Superior temporal gyrus (tissue), 1 donor: Measurements from ENCODE around the gene FANCD2.
A peak's percentile ranks its signal among the peaks of the same experiment; 100 is the strongest.
"Not testable (repeated sequence)": the region's sequence is repeated elsewhere in the genome, so short reads cannot be mapped to it uniquely, and the experiment has no call there.

Source experiments
- DNase-seq: peaks from one replicate; pipeline ENCODE4 v3.0.0-alpha.2; 2016; ENCODE audit errors: extremely low spot score

FANCD2 gene

DNA sequence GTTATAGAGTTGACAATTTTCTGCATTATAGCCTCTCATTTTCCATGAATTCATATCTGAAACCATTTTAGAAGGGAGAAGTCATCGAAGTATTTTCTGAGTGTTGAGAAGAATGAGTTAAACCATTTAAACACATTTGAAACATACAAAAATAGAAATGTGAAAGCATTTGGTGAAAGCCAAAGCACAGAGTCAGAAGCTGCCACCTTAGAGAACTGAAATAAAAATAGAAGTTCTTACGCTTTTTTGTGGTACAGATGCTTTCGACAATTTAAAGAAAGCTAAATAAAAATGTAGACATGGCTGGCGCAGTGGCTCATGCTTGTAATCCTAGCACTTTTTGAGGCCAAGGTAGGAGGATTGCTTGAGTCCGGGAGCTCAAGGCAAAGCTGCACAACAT, 72.8 kb downstream of the FANCD2 start:
- peak; percentile 53 for DNase-seq

DNA sequence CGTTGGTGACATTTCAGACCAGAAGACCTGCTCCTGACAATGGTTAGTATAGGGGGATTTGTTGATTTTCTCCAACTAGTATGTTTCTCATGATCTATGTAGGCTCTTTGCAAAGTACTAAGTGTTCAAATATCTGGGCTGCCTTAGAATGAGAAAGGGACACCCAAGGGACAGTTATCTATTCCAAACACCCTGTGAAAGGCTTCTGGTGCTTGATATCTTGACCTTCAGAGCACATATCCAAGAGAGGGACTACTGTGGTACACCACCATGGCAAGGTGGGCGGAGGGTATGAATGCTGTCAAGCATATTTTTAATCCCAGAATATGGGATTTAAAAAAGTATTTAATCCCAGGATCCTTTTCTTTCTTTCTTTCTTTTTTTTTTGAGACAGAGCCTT, 80.7 kb downstream of the FANCD2 start:
- no peak for DNase-seq

DNA sequence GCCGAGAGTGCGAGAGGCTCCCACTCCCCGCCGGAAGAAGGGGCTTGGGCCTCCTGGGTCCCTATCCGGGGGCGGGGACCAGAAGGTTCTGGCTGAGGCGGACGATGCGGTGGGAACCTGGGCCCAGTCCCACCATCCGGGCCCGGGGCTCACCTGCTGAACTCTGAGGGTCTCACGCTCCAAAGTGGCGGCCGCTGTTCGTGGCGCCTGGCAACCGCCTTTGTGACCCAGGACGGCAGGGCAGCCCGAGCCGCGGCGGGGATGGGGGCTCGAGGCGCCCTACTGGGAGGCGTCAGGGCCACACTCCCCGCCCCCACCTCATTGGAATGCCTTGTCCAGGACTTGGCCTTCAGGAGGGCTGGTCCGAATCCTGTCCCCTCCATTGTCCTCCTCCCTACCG, 81.9 kb downstream of the FANCD2 start, which contains the start of gene FANCD2OS:
Gene FANCD2OS (minus strand): TSS at position 165 of the 400 bp plus-strand sequence. CDS start 3,481 bp downstream, outside the sequence.
- no peak for DNase-seq

DNA sequence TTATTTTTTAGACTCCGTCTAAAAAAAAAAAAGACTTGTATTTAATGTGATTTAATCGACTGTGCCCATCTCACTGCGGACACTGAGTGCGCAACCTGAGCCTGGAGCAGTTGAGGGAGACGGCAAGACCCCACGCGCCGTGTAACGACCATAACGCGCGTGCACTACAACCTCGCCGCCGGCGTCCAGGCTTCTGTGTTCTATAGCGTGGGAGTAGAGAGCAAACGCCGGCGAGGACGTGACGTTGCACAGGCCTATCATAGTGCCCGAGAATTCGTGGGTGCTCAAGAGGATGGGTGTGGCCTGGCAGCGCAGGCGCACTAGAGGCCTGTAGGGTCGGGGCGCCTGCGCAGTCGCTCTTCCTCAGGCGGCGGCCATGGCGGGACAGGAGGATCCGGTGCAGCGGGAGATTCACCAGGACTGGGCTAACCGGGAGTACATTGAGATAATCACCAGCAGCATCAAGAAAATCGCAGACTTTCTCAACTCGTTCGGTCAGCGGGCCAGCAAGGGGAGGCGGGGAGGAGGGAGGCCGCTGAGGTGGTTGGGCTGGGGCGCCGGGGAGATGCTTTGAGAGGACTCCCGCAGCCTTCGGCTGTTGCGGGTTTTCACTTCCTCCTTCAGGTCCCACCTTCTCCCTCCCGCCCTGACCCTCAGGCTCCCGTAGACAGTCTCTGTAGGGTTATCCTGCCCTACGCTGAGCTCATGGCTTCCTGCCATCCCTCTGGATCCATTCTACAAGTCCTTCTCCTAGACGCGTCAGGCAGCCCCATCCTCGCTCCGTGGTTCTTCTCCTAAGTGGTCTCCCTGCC, 89.3 kb downstream of the FANCD2 start, which contains the start of gene BRK1:
Gene BRK1 (plus strand): TSS at position 350 of the 812 bp plus-strand sequence. CDS start 27 bp downstream, at position 377.
- peak; percentile 98 for DNase-seq

DNA sequence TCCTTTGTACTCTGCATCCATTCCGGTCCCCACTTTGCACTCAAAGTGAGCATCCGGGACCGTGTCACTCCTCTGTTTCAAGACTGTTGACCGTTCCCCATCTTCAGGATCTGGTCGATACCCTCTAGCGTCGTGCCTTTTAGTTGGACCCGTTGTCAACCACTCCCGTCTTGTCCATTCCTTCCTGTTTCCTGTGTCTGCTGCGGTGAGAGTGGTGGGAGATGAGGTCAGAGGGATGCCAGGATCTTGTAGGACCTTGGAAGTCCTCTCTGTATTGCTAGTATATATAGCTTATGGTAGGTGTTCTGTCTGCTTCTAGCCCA, 89.9 kb downstream of the FANCD2 start:
- DNase-seq, result no peak

DNA sequence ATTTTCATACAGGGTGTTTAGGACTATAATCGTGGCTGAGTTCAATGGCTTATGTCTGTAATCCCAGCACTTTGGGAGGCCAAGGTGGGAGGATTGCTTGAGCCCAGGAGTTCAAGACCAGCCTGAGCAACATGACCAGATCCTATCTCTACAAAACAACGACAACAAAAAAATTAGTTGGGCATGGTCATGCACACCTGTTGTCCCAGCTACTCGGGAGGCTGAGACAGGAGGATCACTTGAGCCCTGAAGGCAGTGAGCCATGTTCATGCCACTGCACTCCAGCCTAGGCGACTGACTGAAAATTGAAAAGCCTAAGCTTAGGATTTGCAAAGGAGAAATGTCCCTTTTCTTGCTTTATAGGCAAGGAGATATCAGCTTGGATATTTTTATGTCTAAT, 90.7 kb downstream of the FANCD2 start:
- DNase-seq, result no peak

DNA sequence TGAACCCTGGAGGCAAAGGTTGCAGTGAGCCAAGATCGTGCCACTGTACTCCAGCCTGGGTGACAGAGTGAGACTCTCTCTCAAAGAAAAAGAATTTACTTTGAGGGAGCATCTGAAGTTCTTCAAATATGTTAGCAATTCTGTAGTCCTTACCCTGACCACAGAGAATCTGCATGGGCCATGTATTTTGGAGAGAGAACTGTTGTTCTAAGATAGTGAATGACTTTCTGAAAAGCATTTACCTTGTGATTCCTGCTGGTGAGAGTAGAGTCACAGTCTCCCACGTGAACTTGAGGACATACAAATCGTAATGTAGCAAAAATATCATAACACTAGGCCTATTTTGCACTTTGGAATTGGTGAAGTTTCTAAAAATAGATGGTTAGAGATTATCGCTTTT, 93.1 kb downstream of the FANCD2 start:
- no peak for DNase-seq

DNA sequence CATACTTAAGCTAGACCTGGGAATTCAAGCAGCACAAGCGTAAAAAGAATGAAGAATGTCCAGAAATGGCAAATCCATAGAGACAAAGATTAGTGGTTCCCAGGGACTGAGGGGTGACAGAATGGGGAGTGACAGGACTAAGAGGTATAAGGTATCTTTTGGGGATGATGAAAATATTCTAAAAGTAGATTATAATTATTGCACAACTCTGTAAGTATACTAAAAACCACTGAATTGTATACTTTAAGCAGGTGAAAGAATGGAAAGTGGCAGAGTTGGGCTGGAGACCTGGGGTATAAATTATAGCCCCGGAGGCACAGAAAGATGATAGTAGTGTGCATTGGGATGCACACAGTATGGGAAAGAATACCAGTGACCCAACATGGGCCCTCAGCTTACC, 94.8 kb downstream of the FANCD2 start:
- DNase-seq, result no peak

DNA sequence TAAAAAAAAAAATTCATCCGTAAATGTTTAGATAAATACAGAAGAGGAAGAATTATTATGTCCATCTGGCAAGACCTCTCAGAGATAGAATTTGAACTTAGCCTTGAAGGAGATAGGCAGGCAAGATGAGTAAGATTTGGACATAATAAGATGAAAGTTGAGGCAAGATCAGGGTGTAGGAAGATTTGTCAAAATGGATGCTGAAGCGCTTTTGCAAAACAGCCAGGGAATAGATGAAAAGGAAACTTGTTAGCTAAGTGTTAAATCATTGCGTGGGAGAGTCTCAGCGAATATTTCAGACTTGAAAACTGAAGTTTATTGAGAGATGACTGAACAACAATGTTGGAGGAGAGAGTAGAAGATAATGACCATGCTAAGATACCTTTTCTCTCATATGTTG, 96.5 kb downstream of the FANCD2 start:
- peak; percentile 39 for DNase-seq

DNA sequence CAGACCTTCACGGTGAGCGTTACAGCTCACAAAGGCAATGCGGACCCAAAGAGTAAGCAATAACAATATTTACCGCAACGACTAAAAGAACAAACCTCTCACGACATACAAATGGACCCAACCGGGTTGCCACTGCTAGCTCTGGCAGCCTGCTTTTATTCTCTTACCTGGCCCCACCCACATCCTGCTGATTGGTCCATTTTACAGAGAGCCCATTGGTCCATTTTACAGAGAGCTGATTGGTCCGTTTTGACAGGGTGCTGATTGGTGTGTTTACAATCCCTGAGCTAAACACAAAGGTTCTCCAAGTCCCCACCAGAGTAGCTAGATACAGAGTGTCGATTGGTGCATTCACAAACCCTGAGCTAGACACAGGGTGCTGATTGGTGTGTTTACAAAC, 109.6 kb downstream of the FANCD2 start:
- not testable (repeated sequence) for DNase-seq

DNA sequence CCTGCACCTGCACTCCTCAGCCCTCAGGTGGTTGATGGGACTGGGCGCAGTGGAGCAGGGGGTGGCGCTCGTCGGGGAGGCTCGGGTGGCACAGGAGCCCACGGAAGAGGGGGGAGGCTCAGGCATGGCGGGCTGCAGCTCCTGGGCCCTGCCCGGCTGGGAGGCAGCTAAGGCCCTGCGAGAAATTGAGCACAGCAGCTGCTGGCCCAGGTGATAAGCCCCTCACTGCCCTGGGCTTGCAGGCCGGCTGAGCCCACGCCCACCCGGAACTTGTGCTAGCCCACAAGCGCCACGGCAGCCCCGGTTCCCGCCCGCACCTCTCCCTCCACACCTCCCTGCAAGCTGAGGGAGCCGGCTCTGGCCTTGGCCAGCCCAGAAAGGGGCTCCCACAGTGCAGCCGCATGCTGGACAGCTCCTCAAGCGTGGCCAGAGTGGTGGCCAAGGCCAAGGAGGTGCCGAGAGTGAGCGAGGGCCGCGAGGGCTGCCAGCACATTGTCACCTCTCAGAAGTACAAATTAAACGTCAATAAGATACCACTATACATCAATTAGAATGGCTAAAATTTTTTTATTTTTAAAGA, 110.3 kb downstream of the FANCD2 start:
- DNase-seq, result no peak

DNA sequence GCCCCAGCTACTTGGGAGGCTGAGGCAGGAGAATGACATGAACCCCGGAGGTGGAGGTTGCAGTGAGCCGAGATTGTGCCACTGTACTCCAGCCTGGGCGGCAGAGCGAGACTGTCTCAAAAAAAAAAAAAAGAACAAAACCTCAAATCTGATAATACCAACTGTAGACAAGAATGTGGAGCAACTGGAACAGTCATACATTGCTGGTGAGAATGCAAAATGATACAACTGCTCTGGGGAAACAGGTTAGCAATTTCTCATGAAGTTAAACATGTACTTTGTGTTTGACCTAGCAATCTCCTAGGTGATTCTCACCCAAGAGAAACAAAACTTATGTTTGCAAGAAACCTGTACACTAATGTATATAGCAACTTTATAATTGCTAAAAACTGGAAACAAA, 110.9 kb downstream of the FANCD2 start:
- DNase-seq, result no peak

DNA sequence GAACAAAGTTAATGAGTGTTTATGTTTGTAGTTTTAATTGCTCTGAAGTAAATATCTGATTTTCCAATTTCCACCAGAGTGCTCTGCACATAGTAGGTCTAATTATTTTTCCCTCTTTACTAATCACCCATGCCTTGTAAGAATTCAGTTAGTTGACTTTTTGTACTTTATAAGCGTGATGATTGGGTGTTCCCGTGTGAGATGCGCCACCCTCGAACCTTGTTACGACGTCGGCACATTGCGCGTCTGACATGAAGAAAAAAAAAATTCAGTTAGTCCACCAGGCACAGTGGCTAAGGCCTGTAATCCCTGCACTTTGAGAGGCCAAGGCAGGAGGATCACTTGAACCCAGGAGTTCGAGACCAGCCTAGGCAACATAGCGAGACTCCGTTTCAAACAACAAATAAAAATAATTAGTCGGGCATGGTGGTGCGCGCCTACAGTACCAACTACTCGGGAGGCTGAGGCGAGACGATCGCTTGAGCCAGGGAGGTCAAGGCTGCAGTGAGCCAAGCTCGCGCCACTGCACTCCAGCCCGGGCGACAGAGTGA, 114.8 kb downstream of the FANCD2 start:
- no peak for DNase-seq

DNA sequence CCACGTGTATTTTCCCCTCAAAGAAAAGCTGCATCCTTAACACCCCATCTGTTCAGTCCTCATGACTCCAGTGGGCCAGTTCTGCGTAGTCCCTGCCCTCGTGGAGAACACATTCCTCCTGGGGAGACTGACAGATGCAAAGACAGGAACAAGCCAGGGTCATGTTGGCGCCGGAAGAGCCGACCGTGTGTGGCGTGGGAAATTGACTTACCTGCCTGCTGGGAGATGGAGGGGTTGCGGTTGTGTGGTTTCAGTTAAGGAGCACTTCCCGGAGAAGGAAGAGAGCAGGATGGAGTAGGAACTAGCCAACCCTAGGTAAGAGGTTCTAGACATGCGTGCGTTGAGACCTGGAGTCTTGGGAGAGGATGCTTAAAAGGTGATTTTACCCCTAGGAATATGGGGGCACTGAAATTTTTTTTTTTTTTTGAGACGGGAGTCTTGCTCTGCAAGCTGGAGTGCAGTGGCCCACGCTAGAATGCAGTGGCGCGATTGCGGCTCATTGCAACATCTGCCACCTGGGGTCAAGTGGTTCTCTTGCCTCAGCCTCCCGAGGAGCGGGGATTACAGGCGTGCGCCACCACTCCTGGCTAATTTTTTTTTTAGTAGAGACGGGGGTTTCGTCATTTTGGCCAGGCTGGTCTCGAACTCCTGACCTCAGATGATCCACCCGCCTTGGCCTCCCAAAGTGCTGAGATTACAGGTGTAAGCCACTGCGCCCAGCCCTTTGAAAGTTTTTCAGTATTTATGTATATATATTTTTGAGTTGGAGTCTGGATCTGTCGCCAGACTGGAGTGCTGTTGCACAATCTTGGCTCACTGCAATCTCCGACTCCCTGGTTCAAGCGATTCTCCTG, 116.7 kb downstream of the FANCD2 start:
- DNase-seq, result no peak

DNA sequence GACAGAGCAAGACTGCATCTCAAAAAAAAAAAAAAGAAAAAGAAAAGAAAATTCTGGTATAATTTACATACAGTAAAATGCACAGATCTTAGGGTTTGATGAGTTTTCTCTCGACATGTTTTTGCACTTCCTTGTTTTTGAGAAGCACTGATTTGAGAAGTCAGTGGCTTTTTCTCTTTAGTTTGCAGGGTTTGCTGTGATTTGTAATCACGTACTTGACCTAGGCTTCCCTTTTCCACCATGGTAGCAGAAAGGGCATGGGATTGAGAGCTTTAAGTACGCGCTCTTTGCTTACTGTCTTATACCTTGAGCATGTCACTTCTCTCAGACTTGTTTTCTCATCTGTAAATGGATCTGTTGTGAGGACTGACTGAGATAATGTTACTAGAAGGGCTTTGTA, 119.4 kb downstream of the FANCD2 start:
- no peak for DNase-seq

DNA sequence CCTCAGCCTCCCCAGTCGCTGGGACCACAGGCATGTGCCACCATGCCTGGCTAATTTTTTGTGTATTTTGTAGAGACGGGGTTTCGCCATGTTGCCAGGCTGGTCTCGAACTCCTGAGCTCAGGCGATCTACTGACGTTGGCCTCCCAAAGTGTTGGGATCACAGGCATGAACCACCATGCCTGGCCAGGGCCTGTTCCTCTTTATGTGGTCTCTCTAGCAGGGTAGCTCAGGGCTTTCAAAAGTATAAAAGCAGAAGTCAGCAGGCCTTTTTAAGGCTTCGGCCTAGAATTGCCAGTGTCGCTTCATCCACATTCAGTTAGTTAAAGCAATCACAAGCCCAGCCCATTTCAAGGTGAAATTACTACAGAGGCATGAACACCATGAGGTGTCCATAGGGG, 123.0 kb downstream of the FANCD2 start:
- DNase-seq, result no peak

DNA sequence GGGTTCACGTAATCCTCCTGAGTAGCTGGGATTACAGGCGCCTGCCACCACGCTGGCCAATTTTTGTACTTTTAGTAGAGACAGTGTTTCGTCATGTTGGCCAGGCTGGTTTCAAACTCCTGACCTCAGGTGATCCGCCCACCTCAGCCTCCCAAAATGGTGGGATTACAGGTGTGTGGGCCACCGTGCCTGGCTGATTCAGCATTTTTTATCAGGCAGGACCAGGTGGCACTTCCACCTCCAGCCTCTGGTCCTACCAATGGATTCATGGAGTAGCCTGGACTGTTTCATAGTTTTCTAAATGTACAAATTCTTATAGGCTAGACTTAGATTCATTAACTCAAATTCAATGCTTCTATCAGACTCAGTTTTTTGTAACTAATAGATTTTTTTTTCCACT, 124.8 kb downstream of the FANCD2 start:
- no peak for DNase-seq
